CD14-positive monocyte (primary cell): ENCODE data around the gene NLGN1. TPM values are rescaled to one million over a fixed set of nuclear protein-coding genes. Genes with fewer than 3 reads are reported as not detected.

Experiments
- DNase-seq, 3 donors: peaks; one replicate each; pipeline ENCODE4 v3.0.0-alpha.2; 2011 to 2022
- H2AFZ ChIP-seq: 2 replicates; pipeline ENCODE4 v1.6.0; 2012; ENCODE audit warnings: mild to moderate bottlenecking, low read depth, low read length, inconsistent platforms; ENCODE audit not compliant: insufficient read depth, poor library complexity, severe bottlenecking
- H3K27ac ChIP-seq, 2 donors: 1 replicate in 1 of 2; 2 replicates in 1 of 2; pipeline ENCODE4 v1.5.1; 2012 to 2013; ENCODE audit warnings: low read length in 2 of 2, control low read depth in 1 of 2, inconsistent platforms in 1 of 2, low read depth in 1 of 2, mild to moderate bottlenecking in 1 of 2
- H3K27me3 ChIP-seq, 2 donors: one replicate each; pipeline versions ENCODE4 v1.6.0 to v1.6.1; 2011 to 2013; ENCODE audit warnings: low read length in 2 of 2; ENCODE audit not compliant: control insufficient read depth in 2 of 2, insufficient read depth in 2 of 2
- H3K36me3 ChIP-seq, 2 donors: replicated peaks in 1 of 2; 1 replicate in 1 of 2; 2 replicates in 1 of 2; pipeline versions ENCODE4 v1.5.1 to v1.6.1; 2012 to 2013; ENCODE audit warnings: low read length in 2 of 2, control low read depth in 1 of 2, inconsistent platforms in 1 of 2, mild to moderate bottlenecking in 1 of 2; ENCODE audit not compliant: insufficient read depth in 2 of 2, control insufficient read depth in 1 of 2
- H3K4me1 ChIP-seq, 2 donors: 1 replicate in 1 of 2; 2 replicates in 1 of 2; pipeline versions ENCODE4 v1.5.1 to v1.6.1; 2012 to 2013; ENCODE audit warnings: low read length in 2 of 2, control low read depth in 1 of 2, inconsistent platforms in 1 of 2, mild to moderate bottlenecking in 1 of 2, moderate library complexity in 1 of 2; ENCODE audit not compliant: insufficient read depth in 2 of 2, control insufficient read depth in 1 of 2
- H3K4me2 ChIP-seq: replicated peaks from 2 replicates; pipeline ENCODE3; 2012; ENCODE audit warnings: low read length, moderate library complexity, mild to moderate bottlenecking; ENCODE audit not compliant: poor library complexity, severe bottlenecking; ENCODE audit errors: extremely low read depth
- H3K4me3 ChIP-seq, 3 experiments: fragments of 200-600 bp in 1 of 3; sonication (generic) in 1 of 3; replicated peaks in 1 of 3; 1 replicate in 2 of 3; 2 replicates in 1 of 3; pipeline ENCODE4 v1.5.1; 2011 to 2013; ENCODE audit warnings: low read length in 3 of 3, mild to moderate bottlenecking in 3 of 3, control low read depth in 2 of 3, low read depth in 2 of 3, inconsistent platforms in 1 of 3, moderate library complexity in 1 of 3
- H3K79me2 ChIP-seq: 2 replicates; pipeline ENCODE4 v1.6.0; 2012; ENCODE audit warnings: mild to moderate bottlenecking, control low read depth, inconsistent platforms, low read length, moderate library complexity; ENCODE audit not compliant: insufficient read depth
- H3K9ac ChIP-seq: 2 replicates; pipeline ENCODE4 v1.6.0; 2017; ENCODE audit warnings: low read length, mild to moderate bottlenecking; ENCODE audit not compliant: insufficient read depth, poor library complexity, severe bottlenecking
- H3K9me3 ChIP-seq, 2 donors: replicated peaks in 1 of 2; 1 replicate in 1 of 2; 2 replicates in 1 of 2; pipeline versions ENCODE4 v1.5.1 to v1.6.1; 2012 to 2013; ENCODE audit warnings: low read length in 2 of 2, control low read depth in 1 of 2; ENCODE audit not compliant: control insufficient read depth in 1 of 2, insufficient read depth in 1 of 2
- H4K20me1 ChIP-seq: 2 replicates; pipeline ENCODE4 v1.6.0; 2012; ENCODE audit warnings: mild to moderate bottlenecking, low read length, control low read depth, moderate library complexity; ENCODE audit not compliant: insufficient read depth
- H3K27ac Mint-ChIP-seq, 7 donors: one replicate each; pipeline ENCODE4 v1.8.0; 2020; ENCODE audit warnings: mild to moderate bottlenecking in 7 of 7, mixed read lengths in 7 of 7, moderate library complexity in 6 of 7, inconsistent platforms in 2 of 7
- H3K27me3 Mint-ChIP-seq, 3 donors: one replicate each; pipeline ENCODE4 v1.8.0; 2021 to 2022; ENCODE audit warnings: low read depth in 3 of 3, mild to moderate bottlenecking in 3 of 3, mixed read lengths in 3 of 3, moderate library complexity in 3 of 3, inconsistent platforms in 1 of 3
- H3K36me3 Mint-ChIP-seq, 2 donors: one replicate each; pipeline ENCODE4 v1.8.0; 2020; ENCODE audit warnings: mixed read lengths in 2 of 2, inconsistent platforms in 1 of 2, mild to moderate bottlenecking in 1 of 2
- H3K4me1 Mint-ChIP-seq: one replicate; pipeline ENCODE4 v1.8.0; 2020; ENCODE audit warnings: mild to moderate bottlenecking, mixed read lengths
- H3K4me3 Mint-ChIP-seq, 2 donors: one replicate each; pipeline ENCODE4 v1.8.0; 2020; ENCODE audit warnings: mild to moderate bottlenecking in 2 of 2, mixed read lengths in 2 of 2, moderate library complexity in 1 of 2
- H3K9me3 Mint-ChIP-seq, 7 donors: one replicate each; pipeline ENCODE4 v1.8.0; 2020 to 2022; ENCODE audit warnings: mixed read lengths in 7 of 7, mild to moderate bottlenecking in 6 of 7, moderate library complexity in 6 of 7, inconsistent platforms in 2 of 7
- WGBS: methylation state at CpG from one replicate; pipeline ENCODE4 v1.1.5; 2013; ENCODE audit warnings: missing lambda C conversion rate; ENCODE audit not compliant: insufficient coverage; 5-methylcytosine and 5-hydroxymethylcytosine counted together
- intact Hi-C, 2 donors: fragments of 100-400 bp; cut with micrococcal nuclease; formaldehyde crosslinking; loops; one replicate each; pipeline versions ENCODE4 v1.15.0 to v1.15.1; 2023
- polyA plus RNA-seq, 3 donors: library from polyadenylated mRNA; depleted of rRNA in 1 of 3; unstranded in 2 of 3; stranded (reverse) in 1 of 3; fragments of 300-500 nt in 2 of 3; fragments of >200 nt in 1 of 3; fragmentation: Illumina TruSeq in 2 of 3; gene quantifications; 1 replicate in 2 of 3; 2 replicates in 1 of 3; pipeline ENCODE4 v1.2.3, GENCODE V29; 2012 to 2021
- TF ChIP-seq, protein P1 (sequence below): fragments of 200-600 bp; IDR thresholded peaks from one replicate; pipeline ENCODE4 v1.8.0; 2022; ENCODE audit warnings: antibody characterized with exemption, mild to moderate bottlenecking

Gene NLGN1
- polyA plus RNA-seq, 3 donors = not detected

DNA sequence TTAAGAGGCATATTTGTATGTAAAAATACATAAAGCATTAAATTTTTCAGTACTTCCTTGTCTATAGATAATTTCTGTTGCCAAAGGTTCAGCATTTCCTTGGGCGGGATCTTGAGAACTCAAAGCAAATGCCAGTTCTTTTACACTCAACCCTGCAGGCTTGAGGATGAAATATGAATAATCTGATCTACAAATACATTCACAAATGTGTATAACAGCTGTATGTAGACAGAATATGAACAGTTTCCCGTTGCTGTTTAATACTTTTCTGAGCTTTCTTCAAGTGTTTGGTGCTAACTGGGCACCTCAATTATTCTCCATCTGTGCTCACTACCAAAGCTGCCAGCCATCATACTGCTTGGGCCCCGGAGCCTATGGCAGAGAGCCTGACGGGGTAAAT is 661.3 kb downstream of the NLGN1 start:
- H2AFZ ChIP-seq = no peak overlapping the region
- Mint-ChIP-seq H3K27me3 (no peaks in the 10 kb centered on the region), H3K4me1 (no peaks in the 10 kb centered on the region), H3K9me3 (peaks cover 0 to 9% (median 2%) of the 10 kb centered on the region in 7 donors), H3K36me3 (no peaks in the 10 kb centered on the region), H3K27ac (no peak overlapping the region), H3K4me3 (no peak overlapping the region)
- no peak overlapping the region for H3K9ac ChIP-seq
- intact Hi-C loops = no loop called here
- TF ChIP-seq, protein P1, sequence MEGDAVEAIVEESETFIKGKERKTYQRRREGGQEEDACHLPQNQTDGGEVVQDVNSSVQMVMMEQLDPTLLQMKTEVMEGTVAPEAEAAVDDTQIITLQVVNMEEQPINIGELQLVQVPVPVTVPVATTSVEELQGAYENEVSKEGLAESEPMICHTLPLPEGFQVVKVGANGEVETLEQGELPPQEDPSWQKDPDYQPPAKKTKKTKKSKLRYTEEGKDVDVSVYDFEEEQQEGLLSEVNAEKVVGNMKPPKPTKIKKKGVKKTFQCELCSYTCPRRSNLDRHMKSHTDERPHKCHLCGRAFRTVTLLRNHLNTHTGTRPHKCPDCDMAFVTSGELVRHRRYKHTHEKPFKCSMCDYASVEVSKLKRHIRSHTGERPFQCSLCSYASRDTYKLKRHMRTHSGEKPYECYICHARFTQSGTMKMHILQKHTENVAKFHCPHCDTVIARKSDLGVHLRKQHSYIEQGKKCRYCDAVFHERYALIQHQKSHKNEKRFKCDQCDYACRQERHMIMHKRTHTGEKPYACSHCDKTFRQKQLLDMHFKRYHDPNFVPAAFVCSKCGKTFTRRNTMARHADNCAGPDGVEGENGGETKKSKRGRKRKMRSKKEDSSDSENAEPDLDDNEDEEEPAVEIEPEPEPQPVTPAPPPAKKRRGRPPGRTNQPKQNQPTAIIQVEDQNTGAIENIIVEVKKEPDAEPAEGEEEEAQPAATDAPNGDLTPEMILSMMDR = no peak
- H3K4me2 ChIP-seq = no peak overlapping the region
- no peaks in the 10 kb centered on the region for H3K4me1 ChIP-seq
- H3K4me3 ChIP-seq = no peak overlapping the region
- peaks cover 0 to 1% of the 10 kb centered on the region in 2 donors for H3K9me3 ChIP-seq
- H3K27me3 ChIP-seq = no peaks in the 10 kb centered on the region
- WGBS = no CpG with 5 or more reads among the region's 4 CpGs
- H3K79me2 ChIP-seq = no peaks in the 10 kb centered on the region
- H4K20me1 ChIP-seq = no peaks in the 10 kb centered on the region
- DNase-seq = no peak
- no peak overlapping the region for H3K27ac ChIP-seq
- no peaks in the 10 kb centered on the region for H3K36me3 ChIP-seq

DNA sequence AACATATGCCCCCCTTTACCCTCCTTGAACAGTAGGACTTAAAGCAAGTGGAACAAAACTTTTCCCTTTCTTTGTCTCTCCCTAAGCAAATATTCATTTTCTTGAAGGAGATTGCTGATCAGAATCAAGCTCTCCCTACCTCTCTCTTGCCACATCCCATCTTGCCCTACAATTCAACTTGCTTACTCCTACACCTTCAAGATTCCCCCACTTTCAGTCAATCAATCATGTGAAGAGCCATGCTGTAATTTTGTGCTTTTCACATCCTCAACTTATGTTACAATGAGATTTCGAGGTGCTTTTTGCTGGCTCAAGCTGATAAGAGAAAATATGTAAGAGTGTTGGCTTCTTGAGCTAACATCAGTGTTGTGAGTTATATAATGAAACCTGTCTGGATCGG is 662.9 kb downstream of the NLGN1 start:
- intact Hi-C loops = no loop called here
- H3K4me3 Mint-ChIP-seq = no peak overlapping the region
- H3K4me1 ChIP-seq = no peaks in the 10 kb centered on the region
- H3K4me2 ChIP-seq = no peak overlapping the region
- H3K9ac ChIP-seq = no peak overlapping the region
- no peaks in the 10 kb centered on the region for H3K4me1 Mint-ChIP-seq
- no peak overlapping the region for H3K27ac ChIP-seq
- DNase-seq = no peak
- no peaks in the 10 kb centered on the region for H3K27me3 Mint-ChIP-seq
- peaks cover 0 to 7% (median 3%) of the 10 kb centered on the region in 7 donors for H3K9me3 Mint-ChIP-seq
- no CpG with 5 or more reads among the region's 2 CpGs for WGBS
- no peaks in the 10 kb centered on the region for H3K79me2 ChIP-seq
- H3K36me3 ChIP-seq = no peaks in the 10 kb centered on the region
- H2AFZ ChIP-seq = no peak overlapping the region
- H3K27me3 ChIP-seq = no peaks in the 10 kb centered on the region
- no peak overlapping the region for H3K27ac Mint-ChIP-seq
- no peaks in the 10 kb centered on the region for H3K36me3 Mint-ChIP-seq
- TF ChIP-seq, protein P1 = no peak
- H4K20me1 ChIP-seq = no peaks in the 10 kb centered on the region
- H3K4me3 ChIP-seq = no peak overlapping the region
- peaks cover 0 to 3% of the 10 kb centered on the region in 2 donors for H3K9me3 ChIP-seq
